Measurements from ENCODE around the gene TXNDC16. TPM values are rescaled to one million over a fixed set of nuclear protein-coding genes. Genes with fewer than 3 reads are reported as not detected.

Gene TXNDC16
- total RNA-seq, 2 donors from 2014 or later = 7.8 to 10.6 TPM

DNA sequence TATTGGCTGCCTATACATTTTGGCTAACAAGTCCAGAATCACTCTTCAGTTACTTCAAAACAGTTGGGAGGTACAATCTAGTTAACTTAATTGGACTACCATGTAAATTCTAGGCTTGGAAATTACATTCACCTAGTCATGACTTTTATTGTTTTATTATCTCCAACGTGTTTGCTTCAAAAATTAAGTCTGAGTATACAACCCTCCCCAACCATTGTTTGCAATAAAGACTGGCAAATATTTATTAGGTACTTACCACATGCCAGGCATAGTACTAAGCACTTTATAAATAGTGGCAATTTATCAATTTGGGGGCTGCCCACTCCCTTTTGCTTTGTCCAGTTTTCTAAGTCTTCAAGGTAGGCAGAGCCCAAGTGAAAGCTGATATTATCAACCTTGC, 30.3 kb downstream of the TXNDC16 start:
- no peaks in the 10 kb centered on the region for H3K36me3 ChIP-seq
- H3K4me3 ChIP-seq = no peak overlapping the region
- intact Hi-C loops (cut with DNase I) = no loop called here
- TF ChIP-seq, protein P1, sequence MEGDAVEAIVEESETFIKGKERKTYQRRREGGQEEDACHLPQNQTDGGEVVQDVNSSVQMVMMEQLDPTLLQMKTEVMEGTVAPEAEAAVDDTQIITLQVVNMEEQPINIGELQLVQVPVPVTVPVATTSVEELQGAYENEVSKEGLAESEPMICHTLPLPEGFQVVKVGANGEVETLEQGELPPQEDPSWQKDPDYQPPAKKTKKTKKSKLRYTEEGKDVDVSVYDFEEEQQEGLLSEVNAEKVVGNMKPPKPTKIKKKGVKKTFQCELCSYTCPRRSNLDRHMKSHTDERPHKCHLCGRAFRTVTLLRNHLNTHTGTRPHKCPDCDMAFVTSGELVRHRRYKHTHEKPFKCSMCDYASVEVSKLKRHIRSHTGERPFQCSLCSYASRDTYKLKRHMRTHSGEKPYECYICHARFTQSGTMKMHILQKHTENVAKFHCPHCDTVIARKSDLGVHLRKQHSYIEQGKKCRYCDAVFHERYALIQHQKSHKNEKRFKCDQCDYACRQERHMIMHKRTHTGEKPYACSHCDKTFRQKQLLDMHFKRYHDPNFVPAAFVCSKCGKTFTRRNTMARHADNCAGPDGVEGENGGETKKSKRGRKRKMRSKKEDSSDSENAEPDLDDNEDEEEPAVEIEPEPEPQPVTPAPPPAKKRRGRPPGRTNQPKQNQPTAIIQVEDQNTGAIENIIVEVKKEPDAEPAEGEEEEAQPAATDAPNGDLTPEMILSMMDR (IDR thresholded peaks at IDR 0.05) = no peak
- H3K27ac ChIP-seq = no peak overlapping the region
- H3K27me3 ChIP-seq = no peaks in the 10 kb centered on the region
- no peaks in the 10 kb centered on the region for H3K9me3 ChIP-seq
- no peaks in the 10 kb centered on the region for H3K4me1 ChIP-seq
- no peak for DNase-seq
- no peak overlapping the region for H3K9ac ChIP-seq (ENCODE audit: low read depth in 2 of 2, low read length in 2 of 2)

DNA sequence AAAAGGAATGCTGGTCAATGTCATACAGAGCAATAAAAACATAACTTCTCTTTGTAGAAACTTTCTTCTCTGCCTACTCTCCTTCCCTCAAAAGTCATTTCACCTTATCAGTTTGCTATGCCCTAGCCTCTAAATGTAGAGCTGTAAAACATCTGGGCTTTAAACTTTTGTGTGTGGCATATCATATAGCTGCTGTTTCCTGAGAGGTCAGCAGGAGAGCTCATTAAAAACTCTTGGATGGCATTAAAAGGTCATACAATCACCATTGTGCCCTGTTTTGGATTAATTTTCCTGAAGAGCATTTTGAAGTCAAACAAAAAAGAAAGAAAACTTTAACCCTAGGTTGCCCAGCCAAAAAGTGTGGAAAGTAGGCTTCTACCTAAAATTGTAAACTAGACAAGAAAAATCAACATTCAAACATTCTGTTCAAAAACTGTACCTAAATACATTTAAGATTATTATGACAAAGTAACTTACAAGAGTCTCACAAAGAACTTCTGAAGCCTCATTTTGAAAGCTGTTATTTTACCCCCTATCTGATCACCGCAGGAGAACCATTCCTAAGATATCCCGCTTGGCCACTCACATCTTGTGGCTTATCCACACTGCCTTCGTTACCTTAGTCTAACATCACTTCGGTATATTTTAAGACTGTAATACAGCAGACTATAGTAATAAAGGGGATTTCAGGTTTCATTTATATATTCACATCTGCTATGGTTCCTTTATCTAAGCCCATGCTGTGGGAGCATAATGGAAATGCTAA, 38.1 kb downstream of the TXNDC16 start:
- intact Hi-C loops (cut with DNase I) = no loop called here
- Histone ChIP-seq H3K27me3 (no peaks in the 10 kb centered on the region), H3K4me1 (no peaks in the 10 kb centered on the region), H3K9me3 (no peaks in the 10 kb centered on the region), H3K4me3 (no peak overlapping the region), H3K27ac (no peak overlapping the region), H3K36me3 (no peaks in the 10 kb centered on the region), H3K9ac (ENCODE audit: low read depth in 2 of 2, low read length in 2 of 2) (no peak overlapping the region)
- DNase-seq = no peak
- TF ChIP-seq, protein P1 (IDR thresholded peaks at IDR 0.05) = no peak

DNA sequence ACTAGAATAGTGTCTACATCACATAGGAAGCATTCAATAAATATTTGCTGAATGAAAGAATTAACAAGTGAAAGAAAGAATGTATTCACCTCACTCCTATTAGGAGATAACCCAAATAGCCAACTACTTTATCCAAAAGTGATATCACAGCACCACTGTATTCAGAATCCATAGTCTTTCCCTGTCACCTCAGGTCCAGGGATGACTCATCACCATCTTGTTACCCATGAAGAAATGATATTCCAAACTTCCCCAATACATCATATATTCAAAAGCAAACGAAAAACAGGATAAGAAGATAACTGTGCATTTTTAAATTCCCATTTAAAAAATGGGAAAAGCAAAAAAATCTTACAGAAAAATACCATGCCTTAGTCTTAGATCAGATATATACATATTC, 39.1 kb downstream of the TXNDC16 start:
- intact Hi-C loops (cut with DNase I) = no loop called here
- H3K27ac ChIP-seq = no peak overlapping the region
- H3K9ac ChIP-seq (ENCODE audit: low read depth in 2 of 2, low read length in 2 of 2) = no peak overlapping the region
- H3K9me3 ChIP-seq = no peaks in the 10 kb centered on the region
- no peaks in the 10 kb centered on the region for H3K27me3 ChIP-seq
- H3K36me3 ChIP-seq = no peaks in the 10 kb centered on the region
- no peak for DNase-seq
- H3K4me3 ChIP-seq = no peak overlapping the region
- no peaks in the 10 kb centered on the region for H3K4me1 ChIP-seq
- TF ChIP-seq, protein P1 (IDR thresholded peaks at IDR 0.05) = no peak

DNA sequence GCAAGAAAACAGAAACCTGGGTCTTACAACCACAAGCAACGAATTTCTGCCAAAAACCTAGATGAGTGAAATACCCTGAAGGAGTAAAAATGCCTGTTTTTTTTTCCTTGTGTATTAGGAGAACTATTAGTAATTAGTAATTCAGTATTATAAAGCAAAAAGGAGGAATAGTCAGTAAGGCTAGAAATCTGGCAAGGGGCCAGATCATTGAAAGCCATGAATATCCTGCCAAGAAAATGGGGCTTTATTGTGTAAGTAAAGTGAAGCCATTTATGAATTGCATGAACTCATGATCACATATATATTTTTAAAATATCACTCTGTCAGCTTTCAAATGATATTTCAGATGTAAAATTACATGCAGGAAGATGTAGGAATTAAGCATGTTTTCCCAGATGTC, 57.9 kb downstream of the TXNDC16 start:
- no peak for DNase-seq
- intact Hi-C loops (cut with DNase I) = no loop called here
- Histone ChIP-seq H3K27me3 (no peaks in the 10 kb centered on the region), H3K4me3 (no peak overlapping the region), H3K36me3 (no peaks in the 10 kb centered on the region), H3K9ac (ENCODE audit: low read depth in 2 of 2, low read length in 2 of 2) (no peak overlapping the region), H3K4me1 (no peaks in the 10 kb centered on the region), H3K9me3 (no peaks in the 10 kb centered on the region), H3K27ac (no peak overlapping the region)
- TF ChIP-seq, protein P1 (IDR thresholded peaks at IDR 0.05) = no peak

DNA sequence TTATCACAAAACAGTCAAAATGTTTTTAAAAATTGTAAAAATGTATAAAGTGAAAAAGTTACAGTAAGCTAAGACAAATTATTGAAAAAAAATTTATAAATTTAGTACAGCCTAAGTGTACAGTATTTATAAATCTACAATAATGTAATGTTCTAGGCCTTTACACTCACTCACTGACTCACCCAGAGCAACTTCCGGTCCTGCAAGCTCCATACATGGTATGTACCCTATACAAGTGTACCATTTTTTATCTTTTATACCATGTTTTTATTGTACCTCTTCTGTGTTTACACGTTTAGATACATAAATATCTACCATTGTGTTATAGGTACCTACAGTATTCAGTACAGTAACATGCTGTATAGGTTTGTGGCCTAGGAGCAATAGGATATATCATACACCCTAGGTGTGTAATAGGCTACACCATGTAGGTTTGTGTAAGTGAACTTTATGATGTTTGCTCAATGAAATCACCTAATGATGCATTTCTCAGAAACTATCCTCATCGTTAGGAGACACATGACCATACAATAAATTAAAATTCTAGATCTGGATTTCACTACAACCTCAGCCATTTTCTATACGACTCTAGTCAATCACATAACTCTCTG, 66.8 kb downstream of the TXNDC16 start:
- TF ChIP-seq, protein P1 (IDR thresholded peaks at IDR 0.05) = no peak
- H3K36me3 ChIP-seq = no peaks in the 10 kb centered on the region
- H3K27me3 ChIP-seq = no peaks in the 10 kb centered on the region
- no peak for DNase-seq
- H3K4me1 ChIP-seq = no peaks in the 10 kb centered on the region
- no peak overlapping the region for H3K9ac ChIP-seq (ENCODE audit: low read depth in 2 of 2, low read length in 2 of 2)
- intact Hi-C loops (cut with DNase I) = no loop called here
- H3K4me3 ChIP-seq = no peak overlapping the region
- H3K27ac ChIP-seq = no peak overlapping the region
- H3K9me3 ChIP-seq = no peaks in the 10 kb centered on the region

Data from colonic mucosa (tissue), 4 donors.